Heart right ventricle (tissue), 16 donors: Measurements from ENCODE around the gene CALML6. TPM values are rescaled to one million over a fixed set of nuclear protein-coding genes. Genes with fewer than 3 reads are reported as not detected.

Source experiments
- ATAC-seq, 8 donors: fragments of 200-7000 bp; cut with Tn5 transposase; one replicate each; pipeline ENCODE4 v1.9.1; 2020; ENCODE audit warnings: mild to moderate bottlenecking in 8 of 8, moderate library complexity in 8 of 8, moderate number of reproducible peaks in 1 of 8
- DNase-seq, 2 donors: peaks; one replicate each; pipeline ENCODE4 v3.0.0-alpha.2; 2020
- H3K27ac ChIP-seq, 10 donors: fragments of 200-600 bp; sonication (generic) in 2 of 10; one replicate each; pipeline versions ENCODE4 v1.5.0 to v1.8.0; 2020 to 2022; ENCODE audit warnings: mild to moderate bottlenecking in 3 of 10
- H3K27me3 ChIP-seq, 7 donors: fragments of 200-600 bp; one replicate each; pipeline ENCODE4 v1.8.0; 2021 to 2022; ENCODE audit warnings: mild to moderate bottlenecking in 2 of 7
- H3K36me3 ChIP-seq, 9 donors: fragments of 200-600 bp; sonication (generic) in 1 of 9; one replicate each; pipeline versions ENCODE4 v1.5.0 to v1.8.0; 2020 to 2022; ENCODE audit warnings: mild to moderate bottlenecking in 2 of 9
- H3K4me1 ChIP-seq, 9 donors: fragments of 200-600 bp; sonication (generic) in 1 of 9; one replicate each; pipeline versions ENCODE4 v1.5.0 to v1.8.0; 2020 to 2022; ENCODE audit warnings: mild to moderate bottlenecking in 4 of 9
- H3K4me3 ChIP-seq, 10 donors: fragments of 200-600 bp; sonication (generic) in 2 of 10; one replicate each; pipeline versions ENCODE4 v1.5.0 to v1.8.0; 2020 to 2022; ENCODE audit warnings: mild to moderate bottlenecking in 7 of 10, moderate library complexity in 2 of 10
- H3K9me3 ChIP-seq, 11 donors: fragments of 200-600 bp in 10 of 11; sonication (generic) in 2 of 11; one replicate each; pipeline versions ENCODE4 v1.5.0 to v1.8.0; 2013 to 2022; ENCODE audit warnings: mild to moderate bottlenecking in 2 of 11, control low read depth in 1 of 11, moderate library complexity in 1 of 11
- CTCF ChIP-seq, 9 donors: fragments of 200-600 bp; sonication (generic) in 2 of 9; IDR thresholded peaks; one replicate each; pipeline versions ENCODE4 v1.5.0 to v1.8.0; 2021 to 2022; ENCODE audit warnings: antibody characterized with exemption in 9 of 9, mild to moderate bottlenecking in 5 of 9, moderate library complexity in 1 of 9
- WGBS, 2 donors: extraction: QIAGEN DNeasy Blood & Tissue Kit; methylation state at CpG; one replicate each; pipeline ENCODE4 v1.1.7; 2013; ENCODE audit warnings: inconsistent platforms in 1 of 2; 5-methylcytosine and 5-hydroxymethylcytosine counted together
- intact Hi-C, 10 donors: fragments of 100-400 bp; cut with DNase I; formaldehyde crosslinking; loops; one replicate each; pipeline versions ENCODE4 v1.11.1 to v1.14.2; 2022
- polyA plus RNA-seq, 2 donors: library from polyadenylated mRNA; stranded (reverse); fragments of 200-250 nt; gene quantifications; one replicate each; pipeline ENCODE4 v1.2.3, GENCODE V29; 2013
- total RNA-seq, 10 donors: library from RNA; stranded (reverse); fragmentation: NEBNext Ultra II Directional in 3 of 10; extraction: Animal tissue kit (Norgen Biotek cat#: 25700) in 3 of 10; gene quantifications; one replicate each; pipeline versions ENCODE4 v1.2.1 to v1.2.4, GENCODE V29; 2021 to 2023
- donor health status: Arrhythmogenic right ventricular cardiomyopathy.
- donor health status: ischemic (EF 13 %, LVEDD 7.1; RV severe dilation, severe dysfunction).
- donor health status: healthy with polysubstance abuse.
- donor health status: DM: no; HTN: yes; CAD: no.
- donor health status: DM: no; HTN: no; CAD: no.
- donor health status: ischemic (EF 25% LVEDD 6.9; RV normal size, moderate dysfunction).
- donor health status: ischemic (EF 25% LVEDD 5.7; RV mildly dilated, moderate dysfunction).
- donor health status: healthy.
- donor health status: DM: yes; HTN: yes; CAD: no.
- donor health status: Ischemic cardiomyopathy.
- donor health status: ischemic (EF 35%, LVEDD 5.7; RV mildly dilated, moderate dysfunction).
- donor health status: nonischemic (EF 11% LVEDD 7.7; RV severe dilation, severe dysfunction).
- donor health status: DM: yes; HTN: yes; CAD: no.
- donor health status: PGD.
- donor health status: ischemic (EF 29% LVEDD 5.4; RV normal size, mild dysfunction).
- donor health status: nonischemic (EF 23%, LVEDD 6.1; RV moderate dilation, normal function).

Gene CALML6
- total and polyA plus RNA-seq, 12 donors: 0.09 to 0.88 (median 0.20) TPM; not detected in 8

DNA sequence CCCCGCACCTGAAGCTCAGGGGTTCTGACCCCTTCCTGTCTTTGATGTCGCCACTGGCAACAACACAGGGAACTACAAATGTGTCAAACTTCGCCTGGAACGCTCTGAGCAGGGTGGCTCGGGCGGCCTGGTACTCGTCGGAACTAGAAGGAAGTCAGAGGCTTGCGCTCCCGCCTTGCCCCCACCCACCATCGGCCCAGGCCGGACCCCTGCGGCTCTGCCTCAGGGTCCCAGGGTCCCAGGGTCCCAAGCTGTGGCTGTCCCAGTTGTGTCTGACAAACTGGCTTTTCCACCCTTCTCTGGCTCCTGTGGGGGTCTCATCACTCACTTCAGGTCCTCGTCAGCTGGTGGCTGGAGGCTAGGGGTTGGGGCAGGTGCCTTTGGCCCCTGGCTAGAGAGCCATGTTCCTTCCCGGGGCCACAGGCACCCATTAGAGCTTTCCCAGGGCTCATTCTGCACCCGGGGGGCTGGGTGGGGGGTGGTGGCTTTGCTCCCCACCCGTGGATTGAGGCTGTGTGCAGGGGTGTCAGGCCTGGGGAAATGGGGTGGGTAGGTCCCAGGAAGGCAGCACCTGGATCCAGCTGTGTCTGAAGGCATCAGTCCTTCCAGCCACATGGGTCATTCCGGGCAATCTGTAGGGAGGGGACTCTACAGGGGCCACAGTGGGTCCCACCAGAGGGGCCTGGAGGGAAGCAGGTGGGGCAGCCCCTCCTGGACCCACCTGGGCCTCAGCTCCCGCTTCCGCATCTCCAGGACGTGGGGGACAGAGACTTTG is 12.0 kb downstream of the CALML6 start:
- Histone ChIP-seq H3K36me3 (no peaks in the 10 kb centered on the region), H3K4me3 (no peak overlapping the region), H3K27me3 (no peaks in the 10 kb centered on the region), H3K9me3 (no peaks in the 10 kb centered on the region), H3K4me1 (peaks cover 0 to 26% (median 13%) of the 10 kb centered on the region in 9 donors), H3K27ac (peak overlapping the region in 3 of 10 donors; percentile 58 to 65 (median 60))
- intact Hi-C loops: no loop called here
- WGBS, 2 donors: 83 to 85% methylated on average over 21 of the region's 21 CpGs
- ATAC-seq (peak in 2 of 8 donors; percentile 5 to 15), DNase-seq (no peak)
- no peak for TF ChIP-seq CTCF (IDR thresholded peaks at IDR 0.05)

- Histone ChIP-seq H3K27me3 (no peaks in the 10 kb centered on the region), H3K27ac (peak overlapping the region in 6 of 10 donors; percentile 44 to 65 (median 58)), H3K9me3 (no peaks in the 10 kb centered on the region), H3K4me3 (no peak overlapping the region), H3K4me1 (peaks cover 0 to 26% (median 13%) of the 10 kb centered on the region in 9 donors), H3K36me3 (no peaks in the 10 kb centered on the region)
- WGBS, 2 donors: 61 to 68% methylated on average over 25 of the region's 25 CpGs
- intact Hi-C loops: no loop called here
- ATAC-seq (peak in 6 of 8 donors; percentile 14 to 44 (median 34)), DNase-seq (no peak)
- no peak for TF ChIP-seq CTCF (IDR thresholded peaks at IDR 0.05)
These were observed 12.7 kb downstream of the CALML6 start for GRCh38 chr1:1927751-1928150.

GRCh38 chr1:1928231-1929101 is 13.4 kb downstream of the CALML6 start:
- Histone ChIP-seq H3K4me3 (no peak overlapping the region), H3K4me1 (peaks cover 0 to 26% (median 13%) of the 10 kb centered on the region in 9 donors), H3K27ac (peak overlapping the region in 3 of 10 donors; percentile 28 to 49 (median 36)), H3K9me3 (no peaks in the 10 kb centered on the region), H3K27me3 (no peaks in the 10 kb centered on the region), H3K36me3 (no peaks in the 10 kb centered on the region)
- TF ChIP-seq CTCF (IDR thresholded peaks at IDR 0.05): no peak
- 48 to 68% methylated on average over 32 to 33 of the region's 34 CpGs for WGBS, 2 donors
- ATAC-seq (peak in 7 of 8 donors; percentile 29 to 63 (median 38)), DNase-seq (no peak)
- intact Hi-C loops: no loop called here

DNA sequence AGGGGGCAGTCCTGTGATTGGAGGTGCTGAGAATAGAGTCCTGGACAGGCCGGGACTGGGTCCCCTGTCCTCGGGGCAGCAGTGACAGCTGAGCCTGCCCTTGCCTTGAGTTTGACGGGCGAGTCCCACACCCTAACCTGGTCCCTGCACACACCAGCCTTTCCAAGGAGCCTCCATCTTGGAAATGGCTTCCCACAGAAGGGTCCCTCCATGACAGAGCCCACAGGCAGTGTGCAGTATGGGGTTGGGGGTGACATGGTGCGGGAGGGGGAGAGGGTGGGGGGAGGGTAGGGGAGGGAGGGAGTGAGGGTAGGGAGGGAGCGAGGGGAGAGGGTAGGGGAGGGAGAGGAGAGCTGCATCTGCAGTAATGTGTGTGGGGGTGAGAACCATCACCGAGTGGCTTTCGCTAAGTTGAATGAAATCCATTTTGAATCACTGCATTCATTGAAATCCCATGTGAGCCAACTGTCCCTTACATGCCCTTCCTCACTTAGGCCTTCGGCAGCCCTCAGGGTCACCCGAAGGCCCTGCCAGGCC is 14.1 kb downstream of the CALML6 start:
- WGBS, 2 donors: 60 to 67% methylated on average over 9 to 10 of the region's 10 CpGs
- no peaks in the 10 kb centered on the region for H3K9me3 ChIP-seq
- H3K36me3 ChIP-seq: no peaks in the 10 kb centered on the region
- no peak for DNase-seq
- H3K27me3 ChIP-seq: no peaks in the 10 kb centered on the region
- peaks cover 0 to 26% (median 13%) of the 10 kb centered on the region in 9 donors for H3K4me1 ChIP-seq
- no peak for TF ChIP-seq CTCF (IDR thresholded peaks at IDR 0.05)
- peak in 4 of 8 donors; percentile 3 to 12 (median 7) for ATAC-seq
- H3K27ac ChIP-seq: no peak overlapping the region
- H3K4me3 ChIP-seq: no peak overlapping the region
- intact Hi-C loops: no loop called here
